HepG2 (cell line): Measurements from ENCODE around the gene TP53AIP1. TPM values are rescaled to one million over a fixed set of nuclear protein-coding genes. Genes with fewer than 3 reads are reported as not detected.

Experiments used
- ATAC-seq: fragments of 200-7000 bp; cut with Tn5 transposase; 3 replicates; pipeline ENCODE4 v1.9.1; 2020; ENCODE audit warnings: mild to moderate bottlenecking, moderate library complexity
- BruUV-seq: library from RNA; stranded (reverse); fragments of 400-500 nt; replicated peaks from 2 replicates; lab custom pipeline; 2021; lab: Mats Ljungman, UMichigan
- CTCF ChIA-PET: fragments of 300-600 bp; formaldehyde crosslinking; extraction: SDS; loops from one replicate; lab custom pipeline; 2021; ENCODE audit warnings: low total read pairs, inconsistent platforms, low intra/inter-chr PET ratio; lab: Yijun Ruan, JAX
- POLR2A ChIA-PET: fragments of 350-600 bp; sonication (Branson Sonifier 250); formaldehyde crosslinking; loops from one replicate; lab custom pipeline; 2020; ENCODE audit warnings: antibody characterized with exemption, inconsistent platforms; lab: Yijun Ruan, JAX
- DNase-seq: peaks from one replicate; pipeline ENCODE4 v3.0.0-alpha.2; 2015; ENCODE audit warnings: low spot score
- FAIRE-seq: peaks from 3 replicates; lab custom pipeline; 2011; peaks lifted over from hg19 to GRCh38; lab: Jason Lieb, UNC
- H2AFZ ChIP-seq: one replicate; pipeline ENCODE4 v1.6.1; 2011; ENCODE audit warnings: low read length, inconsistent platforms
- H3K27ac ChIP-seq: fragments of 300-600 bp; 3 replicates; pipeline ENCODE4 v1.8.0; 2011; ENCODE audit warnings: mixed run types, mild to moderate bottlenecking, mixed read lengths, low read length, inconsistent platforms; ENCODE audit not compliant: insufficient read depth; ENCODE audit errors: extremely low read length
- H3K27me3 ChIP-seq, 2 experiments: fragments of 200-600 bp in 1 of 2; 2 replicates in 1 of 2; 3 replicates in 1 of 2; pipeline versions ENCODE4 v1.6.0 to v1.8.0; 2011; ENCODE audit warnings: low read length in 2 of 2, mild to moderate bottlenecking in 2 of 2, moderate library complexity in 2 of 2, inconsistent platforms in 1 of 2; ENCODE audit not compliant: insufficient read depth in 2 of 2, control insufficient read depth in 1 of 2
- H3K36me3 ChIP-seq, 2 experiments: fragments of 200-600 bp in 1 of 2; replicated peaks in 1 of 2; 2 replicates in 1 of 2; 3 replicates in 1 of 2; pipeline versions ENCODE4 v1.5.1 to v1.8.0; 2011; ENCODE audit warnings: low read length in 2 of 2, inconsistent platforms in 1 of 2; ENCODE audit not compliant: insufficient read depth in 2 of 2, control insufficient read depth in 1 of 2
- H3K4me1 ChIP-seq: 2 replicates; pipeline ENCODE4 v1.5.1; 2012; ENCODE audit warnings: low read length, inconsistent platforms; ENCODE audit not compliant: insufficient read depth
- H3K4me2 ChIP-seq: 2 replicates; pipeline ENCODE4 v1.6.0; 2011; ENCODE audit warnings: low read depth, low read length, inconsistent platforms
- H3K4me3 ChIP-seq, 3 experiments: fragments of 200-600 bp in 1 of 3; sonication (generic), shearing (Covaris generic) in 1 of 3; replicated peaks in 1 of 3; 2 replicates each; pipeline ENCODE4 v1.5.1; 2011 to 2016; ENCODE audit warnings: low read length in 3 of 3, inconsistent platforms in 2 of 3, low read depth in 2 of 3, mild to moderate bottlenecking in 2 of 3, control low read depth in 1 of 3, mixed read lengths in 1 of 3; ENCODE audit not compliant: insufficient read depth in 1 of 3
- H3K79me2 ChIP-seq: one replicate; pipeline ENCODE4 v1.6.1; 2011; ENCODE audit warnings: low read length, inconsistent platforms; ENCODE audit not compliant: insufficient read depth
- H3K9ac ChIP-seq: 2 replicates; pipeline ENCODE4 v1.6.0; 2011; ENCODE audit warnings: mild to moderate bottlenecking, low read depth, low read length, inconsistent platforms; ENCODE audit not compliant: insufficient read depth
- H3K9me3 ChIP-seq: 2 replicates; pipeline ENCODE4 v1.5.1; 2012; ENCODE audit warnings: mild to moderate bottlenecking, low read length
- H4K20me1 ChIP-seq: 2 replicates; pipeline ENCODE4 v1.6.0; 2011; ENCODE audit warnings: inconsistent platforms, mild to moderate bottlenecking, low read length, moderate library complexity; ENCODE audit not compliant: insufficient read depth
- ATM ChIP-seq: fragments of 450-650 bp; IDR thresholded peaks from 2 replicates; pipeline ENCODE4 v1.7.1; 2017; ENCODE audit warnings: mild to moderate bottlenecking, borderline replicate concordance
- FOSL2 ChIP-seq: sonication (generic); formaldehyde crosslinking; IDR thresholded peaks from 2 replicates; pipeline ENCODE4 v1.4.0; 2020; ENCODE audit warnings: missing genetic modification reagents
- HNRNPUL1 ChIP-seq: fragments of 200-400 bp; formaldehyde crosslinking; IDR thresholded peaks from 2 replicates; pipeline ENCODE4 v1.6.1; 2017; ENCODE audit warnings: low read depth, mild to moderate bottlenecking, low read length, moderate library complexity
- RXRB ChIP-seq: IDR thresholded peaks from 2 replicates; pipeline ENCODE4 v1.6.1; 2016; ENCODE audit warnings: borderline replicate concordance, missing genetic modification reagents, missing compliant biosample characterization
- SIN3B ChIP-seq: fragments of 150-350 bp; IDR thresholded peaks from 2 replicates; pipeline ENCODE4 v1.6.1; 2014; ENCODE audit warnings: low read length
- ZFP90 ChIP-seq: sonication (generic); formaldehyde crosslinking; IDR thresholded peaks from 2 replicates; pipeline ENCODE4 v1.8.0; 2022; ENCODE audit warnings: missing genetic modification reagents, mild to moderate bottlenecking, inconsistent platforms, borderline replicate concordance
- ZNF501 ChIP-seq: sonication (generic); formaldehyde crosslinking; IDR thresholded peaks from 2 replicates; pipeline ENCODE4 v1.5.1; 2020; ENCODE audit warnings: mild to moderate bottlenecking, moderate library complexity, missing genetic modification reagents
- ZNF749 ChIP-seq: sonication (generic); formaldehyde crosslinking; IDR thresholded peaks from 2 replicates; pipeline ENCODE4 v1.8.0; 2022; ENCODE audit warnings: mild to moderate bottlenecking, missing genetic modification reagents, moderate library complexity, borderline replicate concordance
- ZNF800 ChIP-seq: sonication (generic); formaldehyde crosslinking; IDR thresholded peaks from 2 replicates; pipeline ENCODE4 v1.4.0; 2020; ENCODE audit warnings: missing genetic modification reagents
- ZSCAN30 ChIP-seq: sonication (generic); formaldehyde crosslinking; IDR thresholded peaks from 2 replicates; pipeline ENCODE4 v1.5.0; 2020; ENCODE audit warnings: mild to moderate bottlenecking, missing genetic modification reagents
- WGBS: methylation state at CpG from one replicate; pipeline ENCODE4 v1.1.6; 2017; ENCODE audit warnings: low lambda C conversion rate; 5-methylcytosine and 5-hydroxymethylcytosine counted together
- in situ Hi-C: cut with HindIII; loops from 2 replicates; pipeline ENCODE4 v1.10.0; 2017; ENCODE audit warnings: low pct_unique_long_range_greater_than_20kb; ENCODE audit not compliant: extremely low pct_ligation_motif_present
- intact Hi-C: fragments of 100-400 bp; cut with micrococcal nuclease; formaldehyde crosslinking; loops from one replicate; pipeline ENCODE4 v1.10.0; 2022; ENCODE audit not compliant: unreplicated experiment
- polyA plus RNA-seq, 8 experiments: library from polyadenylated mRNA; depleted of rRNA in 3 of 8; stranded (reverse) in 7 of 8; unstranded in 1 of 8; fragments of >200 nt; fragmentation: Illumina TruSeq in 4 of 8; extraction: Trizol in 4 of 8; gene quantifications; 2 replicates each; pipeline versions ENCODE4 v1.2.1 to v1.2.3, GENCODE V29; 2011 to 2016; ENCODE audit warnings: low read depth in 4 of 8, missing spikeins in 1 of 8, mixed read lengths in 1 of 8; ENCODE audit not compliant: insufficient read depth in 1 of 8
- total RNA-seq, 5 experiments: library from RNA; depleted of rRNA; stranded (reverse); fragments of >200 nt; fragmentation: Illumina TruSeq; extraction: Trizol; gene quantifications; 2 replicates each; pipeline ENCODE4 v1.2.3, GENCODE V29; 2016; ENCODE audit warnings: low read depth in 1 of 5

Gene TP53AIP1
- total and polyA plus RNA-seq, 2 of the 13 experiments (the other 11 are each of a cell fraction or from before 2014, with no cell fraction given): 0.11 TPM; not detected in 1

GRCh38 chr11:128919216-128919615 is 23.5 kb downstream of the TP53AIP1 start:
- no TSS peak for BruUV-seq
- CTCF ChIA-PET: no interaction called here

More at GRCh38 chr11:128919216-128919615, 23.5 kb downstream of the TP53AIP1 start:
- FAIRE-seq (no peak), DNase-seq (no peak), ATAC-seq (no peak)
- Histone ChIP-seq H3K4me2 (no peak overlapping the region), H3K27me3 (peaks cover 2 to 37% of the 10 kb centered on the region in 2 experiments; a peak in 4 of 5 replicates), H3K79me2 (no peaks in the 10 kb centered on the region), H3K27ac (no peak overlapping the region), H3K36me3 (no peaks in the 10 kb centered on the region), H2AFZ (no peak overlapping the region), H3K4me1 (no peaks in the 10 kb centered on the region), H3K4me3 (no peak overlapping the region), H3K9ac (no peak overlapping the region), H4K20me1 (no peaks in the 10 kb centered on the region)
- WGBS: 38% methylated on average over 4 of the region's 5 CpGs
- in situ Hi-C loops (no loop called here), intact Hi-C loops (no loop called here)
- no peak for TF ChIP-seq ZFP90
- TF ChIP-seq ZNF749 (CRISPR knock-in tag): no peak
- TF ChIP-seq FOSL2 (CRISPR knock-in tag): no peak
- TF ChIP-seq HNRNPUL1: no peak
- TF ChIP-seq RXRB (CRISPR knock-in tag): no peak
- TF ChIP-seq ZSCAN30 (CRISPR knock-in tag): no peak
- TF ChIP-seq SIN3B: no peak
- TF ChIP-seq ATM: no peak
- TF ChIP-seq ZNF800: no peak
- TF ChIP-seq ZNF501 (CRISPR knock-in tag): no peak
- TF ChIP-seq, all 625 proteins: peak for 0
- H3K9me3 ChIP-seq: no peaks in the 10 kb centered on the region
- POLR2A ChIA-PET: no interaction called here
